ENCODE measurements around the gene PHGDH.
A peak's percentile ranks its signal among the peaks of the same experiment; 100 is the strongest.

Gene PHGDH

GRCh38 chr1:119732465-119733168 lies 20.9 kb downstream of the PHGDH start:
- DNase-seq: no peak

- DNase-seq: no peak
Observed at GRCh38 chr1:119733754-119734153, 22.0 kb downstream of the PHGDH start.

GRCh38 chr1:119735217-119735616 lies 23.5 kb downstream of the PHGDH start:
- DNase-seq: no peak

GRCh38 chr1:119736649-119737039 lies 24.9 kb downstream of the PHGDH start:
- DNase-seq: no peak

GRCh38 chr1:119737040-119737682 lies 25.4 kb downstream of the PHGDH start:
- no peak for DNase-seq

- no peak for DNase-seq
Observed at GRCh38 chr1:119738100-119738720, 26.5 kb downstream of the PHGDH start.

GRCh38 chr1:119739150-119739549 lies 27.4 kb downstream of the PHGDH start:
- no peak for DNase-seq

- no peak for DNase-seq
Observed at GRCh38 chr1:119740261-119740660, 28.5 kb downstream of the PHGDH start.

GRCh38 chr1:119740896-119741780 lies 29.4 kb downstream of the PHGDH start:
- no peak for DNase-seq

- no peak for DNase-seq
Observed at GRCh38 chr1:119742202-119742601, 30.5 kb downstream of the PHGDH start.

- DNase-seq: no peak
Observed at GRCh38 chr1:119742677-119743076, 30.9 kb downstream of the PHGDH start.

GRCh38 chr1:119743308-119743707 lies 31.6 kb downstream of the PHGDH start:
- DNase-seq: no peak

- peak; percentile 26 to 29 for DNase-seq
Observed at GRCh38 chr1:119743776-119744597, 32.3 kb downstream of the PHGDH start.

GRCh38 chr1:119744598-119744942 lies 32.8 kb downstream of the PHGDH start:
- DNase-seq: no peak

- DNase-seq: no peak
Observed at GRCh38 chr1:119745034-119745433, 33.3 kb downstream of the PHGDH start.

GRCh38 chr1:119747451-119747850 lies 35.7 kb downstream of the PHGDH start:
- DNase-seq: no peak

- DNase-seq: no peak
Observed at GRCh38 chr1:119748040-119748439, 36.3 kb downstream of the PHGDH start.

GRCh38 chr1:119752592-119752991 lies 40.9 kb downstream of the PHGDH start:
- no peak for DNase-seq

GRCh38 chr1:119758584-119758983 lies 46.9 kb downstream of the PHGDH start:
- no peak for DNase-seq

GRCh38 chr1:119762409-119762808 lies 50.7 kb downstream of the PHGDH start:
- DNase-seq: no peak

- DNase-seq: no peak
Observed at GRCh38 chr1:119762953-119763352, 51.2 kb downstream of the PHGDH start.

- DNase-seq: no peak
Observed at GRCh38 chr1:119764220-119764619, 52.5 kb downstream of the PHGDH start.

Measured in CD4-positive, alpha-beta T cell treated with Interleukin-1 beta for 1 hour (primary cell).